ENCODE data around the gene MMP23B. TPM values are rescaled to one million over a fixed set of nuclear protein-coding genes. Genes with fewer than 3 reads are reported as not detected.

MMP23B gene
- total RNA-seq, 1 experiment from 2014 or later, result 0.67 TPM

GRCh38 chr1:1596493-1597274 lies 35.3 kb upstream of the MMP23B start:
- TF ChIP-seq CTCF (conservative IDR thresholded peaks at IDR 0.05; ENCODE audit: low read depth, low read length), result no peak
- no peak for TF ChIP-seq EZH2 (IDR thresholded peaks at IDR 0.05; ENCODE audit: borderline replicate concordance, low read depth, low read length, poor library complexity, severe bottlenecking)
- intact Hi-C loops (cut with micrococcal nuclease; ENCODE audit: unreplicated experiment), result no loop called here
- ChIA-PET CTCF (interaction anchor here (0.7 kb wide), 1 partner anchor 98 kb away, joined by 8 read pairs; no protein-coding TSS in a partner anchor), POLR2A (ENCODE audit: low non-redundant PET) (interaction anchor here (0.7 kb wide), 1 partner anchor 107 kb away, joined by 4 read pairs; no protein-coding TSS in a partner anchor)
- Histone ChIP-seq H3K4me3 (ENCODE audit: low read depth, low read length, poor library complexity, severe bottlenecking) (no peak overlapping the region), H3K4me1 (ENCODE audit: insufficient read depth, low read length, poor library complexity, severe bottlenecking) (no peaks in the 10 kb centered on the region), H3K9me3 (ENCODE audit: low read depth, low read length, poor library complexity, severe bottlenecking) (no peaks in the 10 kb centered on the region), H3K27me3 (replicated peaks; ENCODE audit: insufficient read depth, low read depth, low read length, poor library complexity) (no peaks in the 10 kb centered on the region), H3K27ac (ENCODE audit: low read depth, low read length, poor library complexity, severe bottlenecking) (no peak overlapping the region), H3K36me3 (ENCODE audit: insufficient read depth, low read length, poor library complexity, severe bottlenecking) (no peaks in the 10 kb centered on the region)
- BruUV-seq (replicated peaks), result no TSS peak
- no peak for DNase-seq (ENCODE audit: low spot score)

GRCh38 chr1:1597275-1597930 lies 34.6 kb upstream of the MMP23B start:
- Histone ChIP-seq H3K4me1 (ENCODE audit: insufficient read depth, low read length, poor library complexity, severe bottlenecking) (no peaks in the 10 kb centered on the region), H3K27ac (ENCODE audit: low read depth, low read length, poor library complexity, severe bottlenecking) (no peak overlapping the region), H3K27me3 (replicated peaks; ENCODE audit: insufficient read depth, low read depth, low read length, poor library complexity) (no peaks in the 10 kb centered on the region), H3K36me3 (ENCODE audit: insufficient read depth, low read length, poor library complexity, severe bottlenecking) (no peaks in the 10 kb centered on the region), H3K9me3 (ENCODE audit: low read depth, low read length, poor library complexity, severe bottlenecking) (no peaks in the 10 kb centered on the region), H3K4me3 (ENCODE audit: low read depth, low read length, poor library complexity, severe bottlenecking) (no peak overlapping the region)
- TF ChIP-seq EZH2 (IDR thresholded peaks at IDR 0.05; ENCODE audit: borderline replicate concordance, low read depth, low read length, poor library complexity, severe bottlenecking) (no peak), CTCF (conservative IDR thresholded peaks at IDR 0.05; ENCODE audit: low read depth, low read length) (peak; percentile 42)
- POLR2A ChIA-PET (ENCODE audit: low non-redundant PET), result interaction anchor here (0.7 kb wide), 1 partner anchor 106 kb away, joined by 4 read pairs; no protein-coding TSS in a partner anchor
- CTCF ChIA-PET, result interaction anchor here (0.7 kb wide), 1 partner anchor 97 kb away, joined by 8 read pairs; no protein-coding TSS in a partner anchor
- intact Hi-C loops (cut with micrococcal nuclease; ENCODE audit: unreplicated experiment), result no loop called here
- DNase-seq (ENCODE audit: low spot score), result peak; percentile 53
- no TSS peak for BruUV-seq (replicated peaks)

- POLR2A ChIA-PET (ENCODE audit: low non-redundant PET), result no interaction called here
- intact Hi-C loops (cut with micrococcal nuclease; ENCODE audit: unreplicated experiment), result no loop called here
Observed at GRCh38 chr1:1598051-1598719, 33.8 kb upstream of the MMP23B start.

More at GRCh38 chr1:1598051-1598719, 33.8 kb upstream of the MMP23B start:
- Histone ChIP-seq H3K27me3 (replicated peaks; ENCODE audit: insufficient read depth, low read depth, low read length, poor library complexity) (no peaks in the 10 kb centered on the region), H3K4me1 (ENCODE audit: insufficient read depth, low read length, poor library complexity, severe bottlenecking) (no peaks in the 10 kb centered on the region), H3K36me3 (ENCODE audit: insufficient read depth, low read length, poor library complexity, severe bottlenecking) (no peaks in the 10 kb centered on the region), H3K27ac (ENCODE audit: low read depth, low read length, poor library complexity, severe bottlenecking) (no peak overlapping the region), H3K9me3 (ENCODE audit: low read depth, low read length, poor library complexity, severe bottlenecking) (no peaks in the 10 kb centered on the region), H3K4me3 (ENCODE audit: low read depth, low read length, poor library complexity, severe bottlenecking) (no peak overlapping the region)
- TF ChIP-seq EZH2 (IDR thresholded peaks at IDR 0.05; ENCODE audit: borderline replicate concordance, low read depth, low read length, poor library complexity, severe bottlenecking), result no peak
- no peak for TF ChIP-seq CTCF (conservative IDR thresholded peaks at IDR 0.05; ENCODE audit: low read depth, low read length)
- DNase-seq (ENCODE audit: low spot score), result no peak
- CTCF ChIA-PET, result no interaction called here
- no TSS peak for BruUV-seq (replicated peaks)
